Duodenal mucosa (tissue), 2 donors: ENCODE data around the gene DCAF8.

Experiments used
- H3K27ac ChIP-seq: one replicate; pipeline ENCODE4 v1.7.0; 2013; ENCODE audit warnings: low read depth, low read length
- H3K27me3 ChIP-seq, 2 donors: one replicate each; pipeline ENCODE4 v1.7.0; 2013; ENCODE audit warnings: low read length in 2 of 2, control low read depth in 1 of 2; ENCODE audit not compliant: insufficient read depth in 2 of 2, control insufficient read depth in 1 of 2
- H3K36me3 ChIP-seq, 2 donors: one replicate each; pipeline ENCODE4 v1.7.0; 2013; ENCODE audit warnings: low read length in 2 of 2, control low read depth in 1 of 2; ENCODE audit not compliant: insufficient read depth in 2 of 2, control insufficient read depth in 1 of 2
- H3K4me1 ChIP-seq, 2 donors: one replicate each; pipeline ENCODE4 v1.7.0; 2013; ENCODE audit warnings: low read length in 2 of 2, control low read depth in 1 of 2; ENCODE audit not compliant: insufficient read depth in 2 of 2, control insufficient read depth in 1 of 2
- H3K4me3 ChIP-seq, 2 donors: one replicate each; pipeline ENCODE4 v1.7.0; 2013; ENCODE audit warnings: low read length in 2 of 2, low read depth in 1 of 2
- H3K9ac ChIP-seq, 2 donors: one replicate each; pipeline ENCODE4 v1.7.0; 2013; ENCODE audit warnings: low read length in 2 of 2, low read depth in 1 of 2
- H3K9me3 ChIP-seq, 2 donors: one replicate each; pipeline ENCODE4 v1.7.0; 2013; ENCODE audit warnings: low read length in 2 of 2, control low read depth in 1 of 2; ENCODE audit not compliant: control insufficient read depth in 1 of 2

Gene DCAF8

DNA sequence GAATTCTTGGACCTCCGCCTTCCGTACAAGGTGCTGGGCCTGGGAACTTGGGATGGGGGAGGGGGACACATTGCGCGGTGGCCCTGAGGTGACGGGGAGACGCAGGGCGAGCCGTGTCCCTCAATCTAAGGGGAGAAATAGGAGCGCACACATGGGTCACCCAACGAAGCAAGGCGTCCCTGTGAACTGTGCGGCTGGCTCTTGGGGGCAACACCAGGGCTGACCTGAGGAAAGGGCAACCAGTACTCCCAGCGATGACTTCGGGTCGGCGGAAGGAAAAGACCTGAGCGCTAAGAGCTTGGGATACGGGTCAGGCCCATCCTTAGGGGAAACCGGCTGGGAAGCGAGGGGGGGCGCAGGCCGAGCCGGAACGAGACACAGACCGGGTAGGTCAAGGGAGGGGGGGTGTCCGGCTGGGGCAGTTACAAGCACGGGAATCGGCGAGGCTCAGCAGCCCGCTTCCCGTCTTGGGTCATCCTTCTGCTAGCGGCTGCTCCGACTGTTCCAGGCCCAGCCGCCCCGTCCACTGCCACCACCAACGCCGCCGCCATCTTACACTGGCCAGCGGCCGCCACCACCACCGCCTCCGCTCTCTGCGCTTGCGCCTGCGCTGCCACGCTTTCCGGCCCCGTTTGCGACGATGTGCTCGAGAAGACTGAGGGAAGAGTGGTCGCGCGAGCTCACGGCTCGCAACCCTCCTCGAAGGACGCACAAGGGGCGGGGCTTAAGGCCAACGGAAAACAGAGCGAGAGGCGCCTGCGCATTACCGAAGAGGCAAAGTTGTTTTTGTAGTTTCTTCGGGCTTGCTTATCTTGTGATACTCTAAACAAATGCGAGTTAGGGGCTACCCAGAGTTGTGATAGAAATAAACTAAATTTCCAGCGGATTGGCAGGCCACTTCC, at the start of gene DCAF8:
Gene DCAF8, minus strand, starts transcription at position 657 of the 902 bp plus-strand sequence. CDS start 18,541 bp downstream, outside the sequence.
- Histone ChIP-seq H3K9ac (peak within 1 kb of the TSS; percentile 98 to 99), H3K4me3 (peak within 1 kb of the TSS; percentile 97), H3K36me3 (peaks cover 0 to 4% of the 10 kb centered on the region in 2 donors), H3K4me1 (peaks cover 14 to 20% of the 10 kb centered on the region in 2 donors), H3K27me3 (no peaks in the 10 kb centered on the region), H3K9me3 (no peaks in the 10 kb centered on the region), H3K27ac (peak within 1 kb of the TSS; percentile 96)

DNA sequence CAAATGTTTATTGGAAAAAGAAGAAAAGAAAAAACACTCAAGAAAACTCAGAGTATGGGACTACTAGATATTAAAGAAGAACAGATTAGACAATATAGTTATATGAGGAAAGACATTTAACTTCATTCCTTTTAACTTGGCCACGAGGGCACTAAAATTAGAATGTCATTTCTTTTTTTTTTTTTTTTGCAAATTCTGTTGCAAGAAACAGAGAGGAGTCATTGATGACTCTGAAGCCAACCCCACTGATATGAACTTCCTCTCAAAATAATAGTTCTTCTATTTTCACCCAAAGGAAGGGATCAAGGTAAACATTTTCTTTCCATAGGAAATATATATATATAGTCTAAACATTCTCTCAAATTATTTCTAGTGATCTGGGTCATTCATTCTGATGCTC, 47.2 kb upstream of the DCAF8 start:
- no peak overlapping the region for H3K9ac ChIP-seq
- H3K27me3 ChIP-seq, result no peaks in the 10 kb centered on the region
- peaks cover 63 to 92% of the 10 kb centered on the region in 2 donors for H3K36me3 ChIP-seq
- H3K27ac ChIP-seq, result no peak overlapping the region
- no peak overlapping the region for H3K4me3 ChIP-seq
- H3K4me1 ChIP-seq, result no peaks in the 10 kb centered on the region
- no peaks in the 10 kb centered on the region for H3K9me3 ChIP-seq

DNA sequence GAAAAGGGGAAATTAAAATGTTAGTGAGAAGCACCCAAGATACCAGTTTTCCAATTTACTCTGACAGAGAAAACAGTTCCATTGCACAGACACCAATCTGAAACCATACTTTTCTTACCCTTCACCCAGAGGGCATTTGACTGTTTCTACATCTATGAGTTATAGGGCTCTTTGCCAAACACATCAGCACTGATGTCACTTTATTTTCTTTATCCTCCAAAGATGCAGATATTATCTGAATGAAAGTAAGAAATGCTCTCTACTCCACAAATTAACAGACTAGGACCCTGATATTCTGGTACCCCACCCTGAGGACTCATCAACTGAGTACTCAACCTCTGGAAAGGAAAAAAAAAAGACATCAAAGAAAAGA, 46.8 kb upstream of the DCAF8 start:
- no peak overlapping the region for H3K4me3 ChIP-seq
- no peaks in the 10 kb centered on the region for H3K9me3 ChIP-seq
- peaks cover 59 to 92% of the 10 kb centered on the region in 2 donors for H3K36me3 ChIP-seq
- H3K27me3 ChIP-seq, result no peaks in the 10 kb centered on the region
- H3K27ac ChIP-seq, result no peak overlapping the region
- H3K4me1 ChIP-seq, result no peaks in the 10 kb centered on the region
- no peak overlapping the region for H3K9ac ChIP-seq

DNA sequence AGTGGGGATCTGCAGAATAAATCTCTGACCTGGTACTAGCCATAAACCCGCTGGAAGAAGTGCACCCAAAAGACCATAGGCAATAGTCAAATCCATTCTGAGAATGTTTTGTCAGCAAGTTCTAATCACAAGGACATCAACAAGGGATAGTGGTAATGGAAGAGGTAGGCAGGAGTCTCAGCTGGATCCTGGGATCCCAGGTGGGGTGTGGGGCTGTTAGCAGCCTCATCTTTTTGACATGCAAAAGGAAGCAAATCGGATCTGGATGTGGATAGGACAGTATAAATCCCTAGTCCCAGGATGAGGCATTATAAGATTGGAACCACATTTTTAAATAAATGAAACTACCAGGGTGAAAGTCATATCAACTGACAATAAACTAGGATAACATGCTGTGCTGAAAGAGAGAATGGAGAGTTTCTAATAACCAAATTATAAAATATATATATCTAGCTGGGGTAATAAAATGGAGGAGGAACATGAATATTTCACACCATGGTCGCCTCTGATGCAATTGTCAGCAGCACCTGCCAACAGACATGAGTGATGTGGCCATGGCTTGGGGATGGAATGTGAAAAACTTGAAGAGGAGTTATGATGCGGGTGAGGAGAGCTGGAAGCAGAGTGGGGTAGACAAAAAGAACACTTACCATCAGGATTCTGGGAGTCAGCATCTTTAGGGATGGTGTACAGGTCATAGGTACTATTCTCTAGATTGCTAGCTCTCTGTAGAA, 46.3 kb upstream of the DCAF8 start:
- Histone ChIP-seq H3K36me3 (peaks cover 55 to 92% of the 10 kb centered on the region in 2 donors), H3K4me1 (no peaks in the 10 kb centered on the region), H3K27ac (no peak overlapping the region), H3K27me3 (no peaks in the 10 kb centered on the region), H3K9me3 (no peaks in the 10 kb centered on the region), H3K4me3 (no peak overlapping the region), H3K9ac (no peak overlapping the region)

DNA sequence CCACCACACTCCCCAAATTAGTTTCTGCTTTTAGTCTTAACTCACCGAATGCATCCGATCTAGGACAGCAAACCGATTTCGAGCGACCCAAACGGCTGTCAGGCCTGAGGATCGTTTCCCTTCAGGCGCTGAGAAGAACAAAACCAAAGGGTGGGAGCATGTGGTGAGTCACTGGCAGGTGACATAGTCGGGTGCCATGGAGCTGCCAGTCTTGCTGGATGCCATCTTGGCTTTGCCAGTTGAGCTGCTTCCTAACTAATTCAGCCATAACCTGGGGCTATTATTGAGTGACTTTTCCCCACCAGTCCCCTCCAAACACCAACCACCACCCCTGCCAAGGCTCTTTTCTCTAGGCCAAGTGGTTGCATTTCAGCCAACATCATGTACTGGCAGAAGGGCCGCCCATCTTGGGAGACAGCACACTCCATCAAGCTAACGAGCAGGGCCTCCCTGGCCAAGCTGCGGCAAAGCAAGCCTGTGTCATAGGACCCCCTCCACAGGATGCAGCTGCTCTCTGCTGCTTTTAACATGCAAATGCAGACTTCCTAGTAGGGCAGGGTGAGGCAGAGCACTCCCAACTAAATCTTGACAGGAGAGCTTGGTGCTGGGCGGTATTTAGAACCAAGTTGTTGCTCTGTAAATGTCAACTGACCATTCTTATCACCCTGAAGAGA, 44.9 kb upstream of the DCAF8 start:
- H3K4me3 ChIP-seq, result no peak overlapping the region
- H3K36me3 ChIP-seq, result peaks cover 46 to 92% of the 10 kb centered on the region in 2 donors
- no peaks in the 10 kb centered on the region for H3K4me1 ChIP-seq
- no peaks in the 10 kb centered on the region for H3K9me3 ChIP-seq
- no peaks in the 10 kb centered on the region for H3K27me3 ChIP-seq
- H3K27ac ChIP-seq, result no peak overlapping the region
- H3K9ac ChIP-seq, result no peak overlapping the region

DNA sequence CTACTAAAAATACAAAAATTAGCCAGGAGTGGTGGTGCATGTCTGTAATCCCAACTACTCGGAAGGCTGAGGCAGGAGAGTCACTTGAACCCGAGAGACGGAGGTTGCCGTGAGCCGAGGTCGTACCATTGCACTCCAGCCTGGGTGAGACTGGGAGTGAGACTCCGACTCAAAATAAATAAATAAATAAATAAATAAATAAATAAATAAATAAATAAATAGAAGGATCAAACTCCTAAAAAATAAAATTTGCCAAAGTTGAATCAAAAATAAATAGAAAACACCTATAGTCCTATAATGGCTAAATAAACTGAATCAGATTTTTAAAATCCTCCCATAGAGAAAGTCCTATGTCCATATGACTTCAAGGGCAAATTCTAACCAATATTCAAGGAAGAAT, 37.8 kb upstream of the DCAF8 start:
- no peak overlapping the region for H3K27ac ChIP-seq
- H3K4me1 ChIP-seq, result no peaks in the 10 kb centered on the region
- no peaks in the 10 kb centered on the region for H3K9me3 ChIP-seq
- no peaks in the 10 kb centered on the region for H3K27me3 ChIP-seq
- no peak overlapping the region for H3K9ac ChIP-seq
- H3K36me3 ChIP-seq, result peaks cover 40 to 85% of the 10 kb centered on the region in 2 donors
- no peak overlapping the region for H3K4me3 ChIP-seq

DNA sequence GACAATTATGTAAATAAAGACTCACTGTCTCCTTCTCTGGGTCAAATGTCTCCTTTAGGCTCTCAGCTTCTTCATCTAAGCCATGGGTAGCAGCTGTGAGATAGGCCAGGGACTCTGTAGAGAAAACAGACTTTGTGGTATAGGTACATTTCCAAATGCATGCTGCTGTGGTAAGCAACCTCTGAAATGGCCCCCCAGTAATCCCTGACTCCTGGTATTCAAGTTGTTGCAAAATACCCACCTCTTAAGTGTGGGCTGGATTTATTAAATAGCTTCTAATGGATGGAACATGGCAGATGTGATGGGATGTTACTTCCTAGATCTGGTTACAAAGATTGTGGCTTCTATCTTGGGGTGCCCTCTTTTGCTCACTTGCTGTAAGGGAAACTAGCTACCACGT, 33.7 kb upstream of the DCAF8 start:
- no peak overlapping the region for H3K9ac ChIP-seq
- H3K27me3 ChIP-seq, result no peaks in the 10 kb centered on the region
- H3K4me3 ChIP-seq, result no peak overlapping the region
- no peaks in the 10 kb centered on the region for H3K4me1 ChIP-seq
- no peak overlapping the region for H3K27ac ChIP-seq
- no peaks in the 10 kb centered on the region for H3K9me3 ChIP-seq
- H3K36me3 ChIP-seq, result peaks cover 75 to 94% of the 10 kb centered on the region in 2 donors

DNA sequence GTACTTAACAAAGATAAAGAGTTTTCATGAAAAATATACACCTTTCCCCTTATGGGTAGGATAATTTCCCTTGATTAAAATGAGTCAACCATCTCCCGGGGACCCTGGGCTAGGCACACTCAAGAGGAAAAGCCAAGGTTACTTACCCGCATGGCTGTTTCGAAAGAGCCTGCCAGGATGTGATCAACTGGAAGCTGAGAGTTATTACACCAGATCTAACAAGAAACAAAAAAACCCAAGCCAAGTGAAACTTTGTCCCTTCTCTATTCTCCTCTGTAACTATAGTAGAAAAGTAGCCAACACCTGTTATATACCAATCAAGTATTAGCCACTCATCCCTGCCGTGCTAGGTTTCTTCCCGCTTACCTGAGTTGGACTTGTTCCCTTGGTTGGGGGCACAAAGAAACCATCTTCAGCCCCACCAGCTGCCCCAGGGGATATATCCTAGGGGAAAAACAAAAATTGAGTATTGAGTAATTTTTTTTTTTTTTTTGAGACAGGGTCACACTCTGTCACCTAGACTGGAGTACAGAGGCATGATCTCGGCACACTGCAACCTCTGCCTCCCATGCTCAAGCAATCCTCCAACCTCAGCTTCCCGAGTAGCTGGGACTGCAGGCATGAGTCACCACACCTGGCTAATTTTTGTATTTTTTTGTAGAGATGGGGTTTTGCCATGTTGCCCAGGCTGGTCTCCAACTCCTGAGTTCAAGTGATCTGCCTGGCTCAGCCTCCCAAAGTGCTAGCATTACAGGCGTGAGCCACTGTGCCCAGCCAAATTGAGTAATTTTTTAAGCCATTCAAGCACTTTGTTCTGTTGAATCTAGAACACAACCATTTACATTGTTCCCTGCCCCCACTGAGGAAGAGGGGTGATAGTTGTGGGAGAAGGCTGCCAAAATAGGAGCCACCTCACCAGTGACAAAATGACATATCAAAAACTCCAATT, 30.9 kb upstream of the DCAF8 start:
- H3K4me1 ChIP-seq, result no peaks in the 10 kb centered on the region
- no peaks in the 10 kb centered on the region for H3K27me3 ChIP-seq
- no peak overlapping the region for H3K27ac ChIP-seq
- H3K36me3 ChIP-seq, result peaks cover 75 to 94% of the 10 kb centered on the region in 2 donors
- H3K4me3 ChIP-seq, result no peak overlapping the region
- H3K9me3 ChIP-seq, result no peaks in the 10 kb centered on the region
- H3K9ac ChIP-seq, result no peak overlapping the region
